ENCODE measurements around the gene PLIN5. TPM values are rescaled to one million over a fixed set of nuclear protein-coding genes. Genes with fewer than 3 reads are reported as not detected.

PLIN5 gene
- polyA plus RNA-seq, 3 donors = 0.28 to 3.0 (median 0.58) TPM

GRCh38 chr19:4553092-4553695 lies 18.2 kb upstream of the PLIN5 start:
- H2AFZ ChIP-seq (ENCODE audit: insufficient read depth, low read depth, low read length, poor library complexity, severe bottlenecking) = no peak overlapping the region
- no peak overlapping the region for H3K9ac ChIP-seq (ENCODE audit: insufficient read depth, low read length, poor library complexity, severe bottlenecking)
- H3K4me3 ChIP-seq (replicated peaks in 1 of 3; ENCODE audit: low read depth in 2 of 3, low read length in 3 of 3) = no peak overlapping the region
- no peaks in the 10 kb centered on the region for H4K20me1 ChIP-seq (ENCODE audit: insufficient read depth, low read length)
- H3K36me3 Mint-ChIP-seq = peaks cover 7% of the 10 kb centered on the region in 2 donors
- TF ChIP-seq CTCF (IDR thresholded peaks at IDR 0.05) = no peak
- intact Hi-C loops (cut with micrococcal nuclease) = no loop called here
- DNase-seq = no peak
- H3K4me2 ChIP-seq (replicated peaks; ENCODE audit: extremely low read depth, low read length, poor library complexity, severe bottlenecking) = no peak overlapping the region
- no peaks in the 10 kb centered on the region for H3K36me3 ChIP-seq (replicated peaks in 1 of 2; ENCODE audit: control insufficient read depth in 1 of 2, insufficient read depth in 2 of 2, low read length in 2 of 2)
- H3K9me3 Mint-ChIP-seq = peaks cover 0 to 11% (median 0%) of the 10 kb centered on the region in 7 donors
- no peak overlapping the region for H3K27ac ChIP-seq (ENCODE audit: low read depth in 1 of 2, low read length in 2 of 2)
- no peak overlapping the region for H3K4me3 Mint-ChIP-seq
- no peaks in the 10 kb centered on the region for H3K79me2 ChIP-seq (ENCODE audit: insufficient read depth, low read length)
- no peaks in the 10 kb centered on the region for H3K9me3 ChIP-seq (replicated peaks in 1 of 2; ENCODE audit: control insufficient read depth in 1 of 2, insufficient read depth in 1 of 2, low read length in 2 of 2)
- no peak overlapping the region for H3K27ac Mint-ChIP-seq
- peaks cover 2 to 5% (median 2%) of the 10 kb centered on the region in 3 donors for H3K27me3 Mint-ChIP-seq (ENCODE audit: low read depth in 3 of 3)
- peaks cover 20% of the 10 kb centered on the region for H3K4me1 Mint-ChIP-seq
- H3K27me3 ChIP-seq (ENCODE audit: control insufficient read depth in 2 of 2, insufficient read depth in 2 of 2, low read length in 2 of 2) = no peaks in the 10 kb centered on the region
- peaks cover 17 to 26% of the 10 kb centered on the region in 2 donors for H3K4me1 ChIP-seq (ENCODE audit: control insufficient read depth in 1 of 2, insufficient read depth in 2 of 2, low read length in 2 of 2)

DNA sequence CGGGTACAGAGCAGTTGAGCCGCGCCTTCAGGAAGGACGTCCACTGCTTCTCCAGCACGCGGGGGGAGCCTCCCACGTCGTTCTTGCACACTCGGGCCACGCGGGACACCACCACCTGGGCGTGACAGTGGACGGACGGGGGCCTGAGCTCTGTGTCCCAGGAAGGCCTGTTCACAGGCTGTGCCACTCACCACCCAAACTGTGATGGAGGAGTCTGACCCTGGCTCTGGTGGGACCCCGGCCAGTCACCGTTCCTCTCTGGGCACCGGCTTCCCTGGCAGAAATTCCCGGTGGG lies 17.4 kb upstream of the PLIN5 start:
- Mint-ChIP-seq H3K4me1 (peaks cover 24% of the 10 kb centered on the region), H3K36me3 (peaks cover 7 to 9% of the 10 kb centered on the region in 2 donors), H3K4me3 (no peak overlapping the region), H3K27me3 (ENCODE audit: low read depth in 3 of 3) (peaks cover 2 to 7% (median 2%) of the 10 kb centered on the region in 3 donors), H3K9me3 (peaks cover 0 to 11% (median 0%) of the 10 kb centered on the region in 7 donors), H3K27ac (no peak overlapping the region)
- Histone ChIP-seq H3K27ac (ENCODE audit: low read depth in 1 of 2, low read length in 2 of 2) (no peak overlapping the region), H3K9me3 (replicated peaks in 1 of 2; ENCODE audit: control insufficient read depth in 1 of 2, insufficient read depth in 1 of 2, low read length in 2 of 2) (no peaks in the 10 kb centered on the region), H2AFZ (ENCODE audit: insufficient read depth, low read depth, low read length, poor library complexity, severe bottlenecking) (no peak overlapping the region), H3K79me2 (ENCODE audit: insufficient read depth, low read length) (no peaks in the 10 kb centered on the region), H3K4me1 (ENCODE audit: control insufficient read depth in 1 of 2, insufficient read depth in 2 of 2, low read length in 2 of 2) (peaks cover 18 to 27% of the 10 kb centered on the region in 2 donors), H4K20me1 (ENCODE audit: insufficient read depth, low read length) (no peaks in the 10 kb centered on the region), H3K36me3 (replicated peaks in 1 of 2; ENCODE audit: control insufficient read depth in 1 of 2, insufficient read depth in 2 of 2, low read length in 2 of 2) (no peaks in the 10 kb centered on the region), H3K4me2 (replicated peaks; ENCODE audit: extremely low read depth, low read length, poor library complexity, severe bottlenecking) (no peak overlapping the region), H3K9ac (ENCODE audit: insufficient read depth, low read length, poor library complexity, severe bottlenecking) (no peak overlapping the region), H3K27me3 (ENCODE audit: control insufficient read depth in 2 of 2, insufficient read depth in 2 of 2, low read length in 2 of 2) (no peaks in the 10 kb centered on the region), H3K4me3 (replicated peaks in 1 of 3; ENCODE audit: low read depth in 2 of 3, low read length in 3 of 3) (no peak overlapping the region)
- TF ChIP-seq CTCF (IDR thresholded peaks at IDR 0.05) = no peak
- intact Hi-C loops (cut with micrococcal nuclease) = no loop called here
- no peak for DNase-seq
- WGBS (ENCODE audit: insufficient coverage) = 84% methylated on average over 12 of the region's 18 CpGs

Measured in CD14-positive monocyte (primary cell).